CD4-positive, alpha-beta T cell treated with Interleukin-17A for 1 hour (primary cell): ENCODE measurements around the gene CMSS1.

ENCODE experiments used
- DNase-seq: peaks from one replicate; pipeline ENCODE4 v3.0.0-alpha.2; 2020

Gene CMSS1

GRCh38 chr3:100003609-100004503, 186.2 kb downstream of the CMSS1 start:
- no peak for DNase-seq

GRCh38 chr3:100004931-100005330, 187.3 kb downstream of the CMSS1 start:
- DNase-seq, result no peak

- no peak for DNase-seq
Observed at GRCh38 chr3:100005665-100006393, 188.2 kb downstream of the CMSS1 start.

GRCh38 chr3:100006570-100007271, 189.1 kb downstream of the CMSS1 start:
- no peak for DNase-seq

- no peak for DNase-seq
Observed at GRCh38 chr3:100007313-100007712, 189.7 kb downstream of the CMSS1 start.

GRCh38 chr3:100008081-100008698, 190.5 kb downstream of the CMSS1 start:
- DNase-seq, result no peak

- no peak for DNase-seq
Observed at GRCh38 chr3:100009276-100010086, 191.8 kb downstream of the CMSS1 start.

GRCh38 chr3:100010087-100010417, 192.4 kb downstream of the CMSS1 start:
- no peak for DNase-seq

- no peak for DNase-seq
Observed at GRCh38 chr3:100018806-100019205, 201.1 kb downstream of the CMSS1 start.

GRCh38 chr3:100019719-100020118, 202.1 kb downstream of the CMSS1 start:
- no peak for DNase-seq

- no peak for DNase-seq
Observed at GRCh38 chr3:100020876-100021644, 203.4 kb downstream of the CMSS1 start.

- DNase-seq, result no peak
Observed at GRCh38 chr3:100022506-100022905, 204.8 kb downstream of the CMSS1 start.

- DNase-seq, result no peak
Observed at GRCh38 chr3:100023150-100023549, 205.5 kb downstream of the CMSS1 start.

- DNase-seq, result no peak
Observed at GRCh38 chr3:100023595-100023994, 205.9 kb downstream of the CMSS1 start.

- DNase-seq, result no peak
Observed at GRCh38 chr3:100024520-100025303, 207.1 kb downstream of the CMSS1 start.

GRCh38 chr3:100027321-100027720, 209.7 kb downstream of the CMSS1 start:
- DNase-seq, result no peak

GRCh38 chr3:100029052-100029451, 211.4 kb downstream of the CMSS1 start:
- DNase-seq, result no peak

- no peak for DNase-seq
Observed at GRCh38 chr3:100029689-100030088, 212.0 kb downstream of the CMSS1 start.

GRCh38 chr3:100030346-100030745, 212.7 kb downstream of the CMSS1 start:
- DNase-seq, result no peak

- no peak for DNase-seq
Observed at GRCh38 chr3:100030914-100031425, 213.3 kb downstream of the CMSS1 start.
